NCI-H748 treated with DMSO at 0.1 percent for 48 hours (cell line): ENCODE results near the gene MRPL42.
A peak's percentile ranks its signal among the peaks of the same experiment; 100 is the strongest.

ENCODE experiments used
- DNase-seq: peaks from one replicate; lab custom pipeline; 2025; lab: John Stamatoyannopoulos, UW

Gene MRPL42

GRCh38 chr12:93500201-93500600, 32.9 kb downstream of the MRPL42 start:
- DNase-seq: no peak

GRCh38 chr12:93500667-93501066, 33.4 kb downstream of the MRPL42 start:
- DNase-seq: no peak

GRCh38 chr12:93502802-93503623, 35.7 kb downstream of the MRPL42 start:
- DNase-seq: peak; percentile 8

GRCh38 chr12:93507165-93507564, 39.9 kb downstream of the MRPL42 start:
- DNase-seq: no peak

- no peak for DNase-seq
Observed at GRCh38 chr12:93509506-93509905, 42.2 kb downstream of the MRPL42 start.

- DNase-seq: no peak
Observed at GRCh38 chr12:93514853-93515252, 47.5 kb downstream of the MRPL42 start.

GRCh38 chr12:93518725-93519124, 51.4 kb downstream of the MRPL42 start:
- DNase-seq: no peak

GRCh38 chr12:93519859-93520258, 52.5 kb downstream of the MRPL42 start:
- no peak for DNase-seq

GRCh38 chr12:93520454-93520853, 53.1 kb downstream of the MRPL42 start:
- DNase-seq: no peak

- DNase-seq: no peak
Observed at GRCh38 chr12:93521225-93522080, 54.1 kb downstream of the MRPL42 start.

GRCh38 chr12:93524386-93525133, 57.2 kb downstream of the MRPL42 start:
- no peak for DNase-seq

- no peak for DNase-seq
Observed at GRCh38 chr12:93526786-93527428, 59.6 kb downstream of the MRPL42 start.

GRCh38 chr12:93530358-93530757, 63.0 kb downstream of the MRPL42 start:
- no peak for DNase-seq

- DNase-seq: no peak
Observed at GRCh38 chr12:93533310-93533709, 66.0 kb downstream of the MRPL42 start.

GRCh38 chr12:93536111-93536765, 68.9 kb downstream of the MRPL42 start:
- DNase-seq: no peak

- no peak for DNase-seq
Observed at GRCh38 chr12:93536766-93537488, 69.6 kb downstream of the MRPL42 start.

GRCh38 chr12:93537769-93538168, 70.5 kb downstream of the MRPL42 start:
- no peak for DNase-seq

GRCh38 chr12:93539821-93540220, 72.5 kb downstream of the MRPL42 start:
- no peak for DNase-seq

- no peak for DNase-seq
Observed at GRCh38 chr12:93540466-93540865, 73.2 kb downstream of the MRPL42 start.

- DNase-seq: no peak
Observed at GRCh38 chr12:93541578-93542225, 74.4 kb downstream of the MRPL42 start.
